NCI-H1417 treated with DMSO at 0.1 percent for 48 hours (cell line): ENCODE measurements around the gene KRT6B.

Experiments used
- DNase-seq: peaks from one replicate; lab custom pipeline; 2025; lab: John Stamatoyannopoulos, UW

Gene KRT6B

DNA sequence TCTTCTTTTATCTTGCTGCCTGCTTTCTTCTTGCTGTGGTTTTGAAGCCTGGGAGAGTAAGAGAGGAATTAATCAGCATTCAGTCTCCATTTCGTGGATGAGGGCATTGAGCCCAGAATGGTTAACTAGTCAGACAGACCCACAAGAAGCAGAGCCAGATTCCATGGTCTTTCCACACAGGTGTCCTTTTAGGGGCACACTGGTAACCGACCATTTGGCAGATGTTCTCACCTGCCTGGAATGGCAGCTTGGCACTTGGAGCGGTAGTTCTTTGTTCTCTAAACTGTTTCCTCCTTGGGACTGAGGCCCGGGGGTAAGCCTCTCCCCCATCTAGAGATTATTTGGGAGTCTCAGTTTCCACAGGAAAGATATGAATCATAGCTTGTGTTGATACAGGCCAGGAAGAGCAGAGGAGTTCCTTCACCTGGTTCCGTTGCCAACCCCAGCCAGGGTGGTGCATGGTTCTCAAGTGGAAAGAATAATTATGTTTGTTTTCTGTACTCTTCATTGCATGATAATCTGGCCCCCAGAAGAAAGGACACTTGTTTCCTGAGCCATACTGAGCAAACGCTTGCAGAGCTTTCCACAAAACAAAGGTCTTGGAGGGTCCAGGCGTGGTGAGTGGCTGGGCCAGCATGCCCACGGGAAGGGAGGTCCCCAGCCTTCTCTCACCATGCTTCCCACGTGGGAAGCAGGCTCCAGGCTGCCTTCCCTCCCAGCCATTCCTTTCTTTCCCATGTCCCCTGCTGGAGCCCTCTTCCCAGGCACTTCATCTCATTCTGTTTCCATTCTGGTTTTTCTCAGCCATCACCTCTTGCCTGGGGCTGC is 15.7 kb downstream of the KRT6B start:
- DNase-seq = no peak

DNA sequence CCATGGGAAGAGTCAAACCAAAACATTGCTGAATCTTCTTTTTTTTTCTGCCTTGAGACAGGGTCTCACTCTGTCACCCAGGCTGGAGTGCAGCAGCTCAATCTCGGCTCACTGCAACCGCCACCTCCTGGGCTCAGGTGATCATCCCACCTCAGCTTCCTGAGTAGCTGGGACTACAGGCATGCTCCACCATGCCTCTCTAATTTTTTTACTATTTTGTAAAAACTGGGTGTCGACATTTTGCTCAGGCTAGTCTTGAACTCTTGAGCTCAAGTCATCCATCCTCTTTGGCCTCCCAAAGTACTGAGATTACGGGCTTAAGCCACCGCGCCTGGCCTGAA is 16.3 kb downstream of the KRT6B start:
- no peak for DNase-seq

DNA sequence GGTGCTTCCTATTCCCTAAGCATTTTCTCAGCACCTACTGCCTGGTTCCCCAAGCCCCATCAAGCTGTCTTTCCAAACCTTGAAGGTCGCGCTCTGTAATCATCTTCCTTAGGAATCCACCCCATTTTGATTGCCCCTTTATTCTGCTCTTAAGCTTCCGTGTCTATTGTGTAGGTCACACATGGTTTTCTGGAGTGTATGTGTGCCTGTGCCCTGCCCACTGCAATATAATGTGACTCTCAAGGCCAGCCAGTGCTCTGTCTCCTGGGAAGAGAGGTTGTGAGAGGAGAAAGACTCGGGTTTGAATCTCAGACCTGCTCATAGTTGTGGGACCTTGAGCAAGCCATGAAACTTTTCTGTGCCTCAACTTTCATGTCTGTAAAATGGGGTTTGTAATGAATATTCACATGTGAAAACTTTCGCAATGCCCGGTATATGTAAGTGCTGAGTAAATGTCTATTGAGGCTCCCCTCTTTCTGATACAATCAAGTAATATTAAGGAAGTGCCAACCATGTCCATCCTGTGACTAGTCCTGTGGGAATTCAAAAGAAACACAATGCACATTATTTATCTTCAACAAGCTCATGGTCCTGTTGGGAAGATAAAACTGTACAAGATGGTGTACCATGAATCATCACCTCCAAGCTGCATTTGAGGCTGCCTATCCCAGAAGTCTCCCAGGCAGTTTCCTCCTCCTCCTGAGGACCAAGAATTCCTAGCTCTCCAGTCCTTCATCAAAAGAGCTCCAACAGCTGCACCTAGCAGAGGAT is 17.0 kb downstream of the KRT6B start:
- DNase-seq = no peak

DNA sequence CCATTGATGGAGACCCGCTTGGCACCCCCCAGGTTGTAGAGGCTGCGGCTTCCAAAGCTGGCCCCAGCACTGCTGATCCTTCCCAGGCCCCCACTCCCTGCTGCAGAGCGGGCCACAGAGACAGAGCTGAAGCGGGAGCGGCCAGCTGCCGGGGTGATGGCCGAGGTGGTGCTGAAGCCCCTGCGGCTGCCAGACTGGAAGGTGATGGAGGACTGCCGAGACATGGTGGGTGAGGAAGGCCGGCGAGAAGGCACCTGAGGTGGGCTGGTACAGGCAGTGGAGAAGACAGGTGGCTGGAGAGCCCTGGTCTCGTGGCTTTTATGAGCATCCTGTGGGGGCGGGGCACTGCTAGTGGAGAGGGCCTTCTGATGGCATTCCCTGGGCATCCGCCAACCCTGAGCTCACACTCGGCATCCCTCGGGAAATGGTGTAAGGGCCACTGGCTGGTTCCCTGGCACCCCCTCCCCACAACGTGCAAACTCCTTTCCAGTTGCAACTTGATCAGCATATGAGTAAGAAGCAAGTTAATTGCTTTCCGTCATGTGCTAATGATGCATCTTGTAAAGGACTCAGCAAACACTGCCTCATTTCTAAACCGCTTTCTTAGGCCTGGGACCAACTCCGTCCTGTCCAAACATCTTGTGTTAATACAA is 17.7 kb downstream of the KRT6B start, which contains the start of gene KRT75:
Gene KRT75 (minus strand): TSS at position 291 of the 653 bp plus-strand sequence. CDS start 67 bp downstream, at position 224.
- no peak for DNase-seq

DNA sequence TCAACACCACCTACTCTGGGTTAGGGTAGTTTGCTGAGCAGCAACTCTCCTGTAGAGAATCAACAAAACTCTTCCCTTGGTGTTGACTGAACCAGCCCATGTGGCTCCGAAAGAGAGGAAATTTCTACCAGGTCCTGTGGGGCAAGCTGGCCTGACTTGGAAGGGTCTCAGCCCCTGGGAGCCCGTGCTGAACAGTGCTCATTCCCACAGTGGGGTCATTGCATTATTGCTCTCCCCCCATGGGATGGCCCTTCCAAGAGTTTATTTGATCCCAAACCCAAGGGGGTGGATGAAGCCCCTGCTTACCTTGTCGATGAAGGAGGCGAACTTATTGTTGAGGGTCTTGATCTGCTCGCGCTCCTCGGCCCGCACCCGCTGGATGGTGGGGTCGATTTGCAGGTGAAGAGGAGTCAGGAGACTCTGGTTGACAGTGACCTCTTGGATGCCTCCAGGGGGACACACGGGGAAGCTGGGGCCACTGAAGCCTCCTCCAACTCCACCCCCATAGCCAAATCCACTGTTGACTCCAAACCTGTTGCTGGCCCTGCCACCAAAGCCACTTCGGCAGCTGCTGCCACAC is 18.4 kb downstream of the KRT6B start:
- no peak for DNase-seq

DNA sequence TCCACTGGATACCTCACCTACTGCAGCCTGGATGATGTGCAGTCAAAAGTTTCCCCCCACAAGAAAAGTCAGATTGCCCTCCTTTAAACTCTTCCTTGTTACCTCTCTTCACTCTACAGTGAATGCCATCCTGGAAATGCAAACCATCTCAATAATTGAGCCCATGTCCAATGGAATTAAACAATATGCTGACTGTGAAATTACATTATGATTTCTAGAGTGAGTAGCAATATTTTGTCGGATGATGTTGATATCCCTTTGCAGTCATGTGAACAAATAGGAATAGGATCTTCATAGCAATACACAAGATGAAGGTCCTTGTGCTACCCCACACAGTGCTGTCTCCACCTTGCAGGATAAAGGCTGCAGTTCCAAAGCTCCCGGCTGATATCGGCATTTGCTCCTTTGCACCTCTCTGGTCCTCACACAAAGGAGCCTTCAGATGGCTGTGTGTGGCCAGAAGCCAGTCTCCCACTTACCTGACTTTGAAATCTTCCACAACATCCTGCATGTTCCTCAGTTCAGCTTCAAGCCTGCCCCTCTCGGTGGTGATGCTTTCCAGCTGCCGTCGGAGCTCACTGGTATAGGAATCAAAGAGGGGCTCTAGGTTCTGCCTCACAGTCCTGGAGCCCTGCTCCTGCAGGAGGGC is 19.3 kb downstream of the KRT6B start:
- no peak for DNase-seq

DNA sequence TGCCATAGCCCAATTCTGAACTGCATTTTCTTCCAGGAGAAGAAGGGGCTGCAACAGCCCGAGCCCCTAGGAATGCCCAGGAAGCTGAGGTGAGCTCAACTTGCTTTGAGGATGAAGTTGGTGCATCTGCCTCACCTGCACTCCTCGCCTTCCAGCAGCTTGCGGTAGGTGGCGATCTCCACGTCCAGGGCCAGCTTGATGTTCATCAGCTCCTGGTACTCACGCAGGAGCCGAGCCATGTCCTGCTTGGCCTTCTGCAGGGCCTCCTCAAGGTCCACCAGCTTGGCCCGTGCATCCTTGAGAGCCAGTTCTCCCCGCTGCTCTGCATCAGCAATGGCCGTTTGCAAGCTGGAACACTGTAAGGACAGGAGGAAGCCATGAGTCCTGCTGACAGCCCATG is 23.8 kb downstream of the KRT6B start:
- DNase-seq = no peak

DNA sequence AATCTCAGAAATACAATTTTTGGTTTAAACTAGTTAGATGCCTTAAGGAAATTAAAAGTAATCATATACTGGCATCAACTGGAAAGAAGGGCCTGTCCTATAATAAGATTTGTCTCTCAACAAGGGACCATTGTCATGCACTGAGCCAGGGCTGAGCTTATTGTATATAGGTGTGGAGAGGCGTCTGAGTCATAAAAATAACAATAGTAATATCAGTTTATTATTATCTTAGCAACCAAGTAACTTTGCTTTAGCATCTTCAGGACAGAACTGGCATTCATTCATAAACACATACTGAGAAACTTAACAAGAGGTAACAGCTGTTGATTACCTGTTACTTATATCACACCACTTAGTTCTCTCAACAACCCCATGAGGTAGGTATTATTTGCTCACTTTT is 24.9 kb downstream of the KRT6B start:
- DNase-seq = no peak

DNA sequence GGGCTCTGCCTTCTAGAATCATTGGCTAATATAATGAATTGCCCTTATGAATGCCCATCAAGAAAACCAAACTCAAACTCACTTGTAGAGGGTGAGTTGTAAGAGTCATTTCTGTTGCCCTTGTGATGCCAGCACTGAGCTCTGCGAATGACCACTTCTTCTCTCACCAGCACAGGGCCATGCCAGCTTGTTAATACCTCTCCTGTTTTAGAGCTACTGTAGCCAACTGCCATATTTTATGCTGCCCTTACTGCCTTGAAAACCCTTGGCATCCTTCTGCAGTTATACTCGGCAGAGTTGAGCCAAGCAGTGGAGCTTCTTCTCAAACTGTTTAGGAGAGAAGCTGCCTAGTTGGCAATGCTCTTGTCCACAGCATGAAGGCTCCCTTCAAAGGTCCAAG is 25.9 kb downstream of the KRT6B start:
- DNase-seq = no peak

DNA sequence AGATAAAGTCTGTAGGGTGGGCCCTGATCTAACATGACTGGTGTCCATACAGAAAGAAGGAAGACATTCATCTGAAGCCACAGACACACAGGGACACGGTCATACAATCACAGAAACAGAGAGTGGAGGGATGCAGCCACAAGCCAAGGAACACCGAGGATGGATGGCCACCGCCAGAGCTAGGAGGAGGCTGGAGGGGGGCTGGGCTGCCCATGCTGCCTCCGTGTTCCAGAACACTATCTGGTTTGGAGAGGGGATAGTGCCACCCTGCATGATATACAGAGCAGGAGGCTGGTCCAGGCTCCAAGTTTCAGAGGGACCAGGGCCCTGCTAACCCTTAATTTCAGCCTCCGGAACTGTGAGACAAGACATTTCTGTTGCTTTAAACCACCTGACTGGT is 26.5 kb downstream of the KRT6B start:
- DNase-seq = no peak

DNA sequence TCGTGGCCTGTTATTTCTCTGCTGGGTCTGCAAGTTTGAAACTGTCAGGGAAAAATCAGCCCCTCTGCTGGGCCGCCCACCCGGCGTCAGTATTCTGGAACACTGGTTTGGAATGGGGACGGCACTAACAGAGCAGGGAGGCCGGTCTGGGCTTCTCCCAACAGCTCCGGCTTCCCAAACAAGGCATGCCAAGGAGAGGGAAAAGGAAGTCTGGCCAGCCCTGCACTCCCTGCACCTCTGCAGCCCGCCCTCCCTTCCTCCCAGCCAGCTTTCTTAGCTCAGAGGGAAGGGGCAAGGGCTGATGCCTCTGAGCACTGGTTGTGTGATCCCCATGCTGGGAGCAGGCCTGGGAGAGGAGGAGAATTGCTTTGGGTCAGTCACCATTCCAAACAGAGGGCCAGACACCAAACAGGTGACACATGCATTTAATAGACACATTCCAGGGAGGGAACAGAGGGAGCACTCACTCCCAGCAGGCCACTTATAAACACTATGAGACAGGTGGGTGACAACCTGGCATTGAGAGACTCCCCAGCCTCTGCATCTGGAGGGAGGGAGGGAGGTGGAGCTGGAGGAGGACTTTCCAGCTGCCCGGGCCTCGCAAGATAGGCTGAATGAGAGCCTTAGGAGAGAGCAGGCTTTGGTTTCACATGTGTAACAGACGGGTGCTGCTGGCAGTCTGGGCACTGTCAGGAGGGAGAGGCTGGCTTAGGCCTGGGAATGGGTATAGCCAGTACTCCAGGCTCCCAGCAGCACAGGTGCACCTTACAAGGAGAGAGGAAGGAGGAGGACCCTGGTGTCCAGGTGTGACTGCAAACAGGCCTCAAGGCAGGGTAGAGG is 28.1 kb downstream of the KRT6B start:
- DNase-seq = no peak

DNA sequence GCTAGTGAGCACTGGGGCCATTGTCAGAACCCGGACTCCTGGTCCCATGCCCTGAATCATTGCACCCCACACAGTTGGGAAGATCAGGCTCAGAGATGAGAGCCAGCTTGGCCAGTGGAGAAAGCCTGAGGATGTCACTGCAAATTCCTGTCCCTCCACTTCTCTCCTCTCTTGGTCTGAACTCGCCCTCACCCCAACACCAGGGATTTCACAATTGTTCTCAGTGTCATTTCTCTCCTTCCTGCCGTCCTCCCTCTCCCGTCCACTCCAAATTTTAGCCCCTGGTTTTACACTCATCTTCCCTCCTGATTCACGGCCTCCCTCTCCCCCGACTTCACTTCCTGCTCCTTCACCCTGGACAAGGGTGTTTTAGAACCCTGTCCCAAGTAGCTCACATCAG is 28.9 kb downstream of the KRT6B start:
- DNase-seq = no peak

DNA sequence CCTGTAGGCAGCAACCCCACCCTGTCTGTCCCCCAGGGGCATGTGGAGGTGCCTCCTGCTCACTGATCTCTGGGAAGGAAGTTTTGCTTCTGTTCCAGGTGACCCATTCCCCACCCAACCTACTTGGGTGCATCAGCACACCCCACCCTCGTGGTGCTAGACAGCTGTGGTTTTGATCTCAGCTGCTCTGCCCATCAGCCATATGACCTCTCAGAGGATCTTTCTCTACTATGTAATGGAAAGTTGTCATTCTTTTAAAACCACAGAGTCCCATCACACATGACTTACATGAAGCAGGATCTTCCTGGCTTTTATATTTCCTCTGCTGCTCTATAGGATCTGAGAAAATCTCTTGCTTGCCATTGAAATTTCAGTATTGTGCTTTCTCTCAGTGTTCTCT is 32.3 kb downstream of the KRT6B start:
- no peak for DNase-seq

DNA sequence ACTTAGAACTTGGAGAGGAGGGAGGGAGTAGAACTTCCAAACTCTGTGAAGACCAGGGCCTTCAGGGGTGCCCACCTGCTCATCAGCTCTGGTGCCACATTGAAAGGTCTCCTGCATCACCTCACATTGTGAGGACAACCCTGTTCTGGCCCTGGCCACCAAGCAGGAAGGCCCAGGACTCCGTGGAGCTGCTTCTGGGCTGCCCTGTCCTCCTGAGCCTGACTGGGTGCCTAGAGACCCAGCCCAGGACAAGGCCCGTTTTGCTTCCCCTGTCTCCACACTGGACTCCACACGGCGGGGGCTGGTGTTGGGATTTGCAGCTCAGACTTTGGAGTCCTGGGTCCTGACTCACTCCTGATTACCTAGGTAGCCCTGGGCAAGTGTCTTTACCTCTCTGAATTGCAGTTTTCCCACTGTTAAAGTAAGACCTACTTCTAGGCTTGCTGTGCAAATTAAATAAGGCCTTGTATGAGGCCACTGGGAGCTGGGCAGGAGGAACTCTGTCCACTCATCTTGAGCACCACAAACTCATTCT is 33.3 kb downstream of the KRT6B start:
- DNase-seq = no peak

DNA sequence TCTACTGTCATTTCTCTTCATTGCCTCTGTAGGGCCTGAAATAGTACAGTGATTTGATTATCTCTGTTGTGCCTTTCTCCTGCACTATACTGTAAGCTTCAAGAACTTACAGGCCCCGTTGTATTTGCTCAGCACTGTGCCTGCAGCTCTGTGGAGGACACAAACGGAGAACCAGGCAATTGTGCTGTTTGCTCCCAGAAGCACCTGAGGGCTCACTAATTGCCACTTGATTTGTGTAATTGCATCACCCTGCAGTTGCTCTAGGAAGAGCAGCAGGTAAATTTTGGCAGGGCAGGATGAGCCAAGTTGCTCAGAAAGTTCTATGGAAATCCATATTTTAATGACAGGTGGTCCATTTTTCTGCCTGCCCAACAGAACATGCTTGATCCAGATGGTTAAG is 34.2 kb downstream of the KRT6B start:
- peak; percentile 36 for DNase-seq

DNA sequence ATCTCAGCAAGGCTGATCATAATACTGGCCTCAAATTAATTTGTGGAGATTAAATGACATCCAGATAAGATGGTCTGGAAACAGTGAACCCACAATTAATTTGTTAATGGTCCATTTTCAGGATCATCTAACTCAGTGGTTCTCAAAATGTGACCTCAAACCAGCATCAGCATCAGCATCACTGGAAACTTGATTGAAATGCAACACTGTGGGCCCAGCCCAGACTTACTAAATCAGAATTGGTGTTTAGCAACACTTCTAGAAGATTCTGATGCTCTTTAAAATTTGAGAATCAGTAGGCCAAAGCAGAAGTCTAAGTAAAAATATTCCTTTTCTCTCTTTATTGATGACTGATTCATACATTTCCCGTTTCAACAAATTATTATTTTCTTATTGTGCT is 35.2 kb downstream of the KRT6B start:
- DNase-seq = no peak

DNA sequence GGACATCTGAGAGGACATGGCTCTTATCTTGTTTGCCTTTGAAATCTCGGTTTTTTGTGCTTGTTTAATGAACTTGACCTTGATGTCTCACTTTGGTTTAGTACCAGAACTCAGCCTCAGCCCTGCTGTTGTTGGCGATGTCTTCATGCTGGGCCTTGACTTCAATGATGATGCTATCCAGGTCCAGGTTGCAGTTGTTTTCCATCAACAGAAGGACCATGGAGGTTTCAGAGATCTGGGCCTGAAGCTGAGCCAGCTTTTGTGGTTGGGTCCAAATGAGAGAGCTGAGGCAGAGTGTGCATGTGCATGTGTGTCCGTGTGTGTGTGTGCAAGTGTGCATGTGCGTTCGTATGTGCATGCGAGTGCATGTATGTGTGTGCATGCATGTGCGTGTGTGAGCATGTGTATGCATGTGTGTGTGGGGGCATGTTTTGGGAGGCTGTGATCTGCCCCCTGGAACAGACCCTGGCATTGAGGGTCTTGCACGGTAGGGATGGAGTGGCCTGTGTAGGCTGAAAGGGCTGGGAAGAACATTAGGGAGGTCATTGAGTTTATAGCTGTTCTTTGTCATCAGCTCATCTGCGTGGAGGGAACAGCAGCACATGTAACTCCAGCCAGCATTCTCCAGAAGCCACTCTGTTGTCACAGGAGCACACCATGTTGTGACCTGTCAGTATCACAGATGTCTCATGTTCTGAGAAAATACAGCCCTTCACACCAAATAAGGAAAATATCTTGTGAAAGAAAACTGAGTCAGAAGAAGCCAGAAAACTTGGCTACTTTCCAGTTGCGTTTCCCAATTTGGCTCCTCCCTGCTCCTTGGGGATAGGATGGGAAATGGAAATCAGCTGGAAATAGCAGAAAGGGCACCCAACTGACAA is 35.8 kb downstream of the KRT6B start:
- DNase-seq = no peak

DNA sequence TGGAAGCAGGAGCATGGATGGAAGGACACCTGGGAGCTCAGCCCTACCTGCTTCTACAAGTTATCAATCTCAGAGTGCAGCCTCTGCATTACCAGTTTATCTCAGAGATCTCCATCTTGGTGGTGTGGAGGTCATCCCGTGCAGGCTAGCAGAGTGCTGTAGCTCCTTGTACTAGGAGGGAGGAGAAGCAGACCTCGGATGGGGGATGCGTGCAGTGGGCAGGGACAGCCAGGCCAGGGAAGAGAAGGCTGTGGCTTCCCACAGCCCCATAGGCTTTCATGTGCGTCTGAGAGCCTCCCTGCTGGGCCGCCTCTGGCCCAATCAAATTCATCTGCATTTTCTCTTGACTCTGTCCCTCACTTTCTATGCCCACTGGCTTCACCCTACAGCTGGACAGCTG is 37.0 kb downstream of the KRT6B start:
- no peak for DNase-seq

DNA sequence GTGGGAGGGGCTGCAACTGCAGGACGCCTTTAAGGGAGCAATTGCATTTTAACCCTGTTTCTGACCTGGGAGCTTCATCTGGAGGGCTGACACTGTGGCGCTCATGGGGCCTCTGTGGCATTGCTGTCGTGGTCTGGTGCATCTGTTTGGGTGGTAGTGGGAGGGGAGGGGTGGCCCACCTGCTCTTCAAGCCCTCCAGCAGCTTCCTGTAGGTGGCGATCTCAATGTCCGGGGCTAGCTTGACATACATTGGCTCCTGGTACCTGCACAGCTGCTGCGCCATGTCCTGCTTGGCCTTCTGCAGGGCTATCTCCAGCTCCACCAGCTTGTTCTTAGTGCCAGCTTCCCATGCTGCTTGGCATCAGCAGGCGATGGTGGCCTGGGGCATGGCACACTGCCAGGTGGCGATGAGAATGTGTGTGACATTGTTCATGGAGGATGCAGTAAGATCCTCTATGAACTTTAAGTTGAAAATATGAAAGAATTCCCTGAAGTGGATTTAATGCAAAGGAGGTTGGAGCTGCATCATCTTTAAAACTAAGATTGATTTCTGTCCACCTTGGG is 38.1 kb downstream of the KRT6B start:
- DNase-seq = no peak

DNA sequence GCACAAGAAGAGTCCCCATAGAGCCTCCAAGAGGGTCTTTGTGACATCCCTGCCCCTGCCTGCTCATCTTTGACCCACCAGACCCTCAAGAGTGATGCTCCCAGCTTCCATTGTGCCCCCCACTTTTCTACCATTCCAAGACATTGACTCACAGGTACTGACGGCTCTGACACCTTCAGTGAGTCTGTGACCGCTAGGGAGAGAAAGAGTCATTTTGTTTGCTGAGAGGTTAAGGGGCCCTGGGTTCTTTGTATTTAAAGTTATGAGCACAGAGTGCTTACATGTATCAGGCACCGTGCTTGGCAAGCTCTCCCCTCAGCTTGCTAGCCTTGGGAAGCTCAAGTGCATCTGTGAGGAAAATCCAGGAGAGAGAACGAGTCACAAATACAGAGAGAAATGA is 38.7 kb downstream of the KRT6B start:
- no peak for DNase-seq
